ENCODE results near the gene USP49.

- TF ChIP-seq CTCF (IDR thresholded peaks at IDR 0.05; ENCODE audit: low read depth, low read length) (no peak), EZH2phosphoT487 (IDR thresholded peaks at IDR 0.05; ENCODE audit: low read depth) (no peak)
Observed at GRCh38 chr6:41938590-41939175, 43.5 kb upstream of the USP49 start.
